ENCODE results near the gene LRRC3. TPM values are rescaled to one million over a fixed set of nuclear protein-coding genes. Genes with fewer than 3 reads are reported as not detected.

The LRRC3 gene
- polyA plus RNA-seq, 1 experiment = 0.10 TPM

- POLR2A ChIA-PET = no interaction called here
- H3K27ac ChIP-seq (ENCODE audit: low read depth, low read length) = no peak overlapping the region
- TF ChIP-seq, protein P1, sequence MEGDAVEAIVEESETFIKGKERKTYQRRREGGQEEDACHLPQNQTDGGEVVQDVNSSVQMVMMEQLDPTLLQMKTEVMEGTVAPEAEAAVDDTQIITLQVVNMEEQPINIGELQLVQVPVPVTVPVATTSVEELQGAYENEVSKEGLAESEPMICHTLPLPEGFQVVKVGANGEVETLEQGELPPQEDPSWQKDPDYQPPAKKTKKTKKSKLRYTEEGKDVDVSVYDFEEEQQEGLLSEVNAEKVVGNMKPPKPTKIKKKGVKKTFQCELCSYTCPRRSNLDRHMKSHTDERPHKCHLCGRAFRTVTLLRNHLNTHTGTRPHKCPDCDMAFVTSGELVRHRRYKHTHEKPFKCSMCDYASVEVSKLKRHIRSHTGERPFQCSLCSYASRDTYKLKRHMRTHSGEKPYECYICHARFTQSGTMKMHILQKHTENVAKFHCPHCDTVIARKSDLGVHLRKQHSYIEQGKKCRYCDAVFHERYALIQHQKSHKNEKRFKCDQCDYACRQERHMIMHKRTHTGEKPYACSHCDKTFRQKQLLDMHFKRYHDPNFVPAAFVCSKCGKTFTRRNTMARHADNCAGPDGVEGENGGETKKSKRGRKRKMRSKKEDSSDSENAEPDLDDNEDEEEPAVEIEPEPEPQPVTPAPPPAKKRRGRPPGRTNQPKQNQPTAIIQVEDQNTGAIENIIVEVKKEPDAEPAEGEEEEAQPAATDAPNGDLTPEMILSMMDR (IDR thresholded peaks at IDR 0.05; ENCODE audit: low read depth, low read length) = no peak
- H3K4me3 ChIP-seq (ENCODE audit: low read depth, low read length) = no peak overlapping the region
- peaks cover 63% of the 10 kb centered on the region for H3K9me3 ChIP-seq (ENCODE audit: control insufficient read depth, insufficient read depth, low read length)
- H3K27me3 ChIP-seq (ENCODE audit: control insufficient read depth, insufficient read depth, low read length) = no peaks in the 10 kb centered on the region
- CTCF ChIA-PET = no interaction called here
- DNase-seq (ENCODE audit: low read depth, low spot score) = no peak
These were observed 27.8 kb upstream of the LRRC3 start for GRCh38 chr21:44427241-44428120.

DNA sequence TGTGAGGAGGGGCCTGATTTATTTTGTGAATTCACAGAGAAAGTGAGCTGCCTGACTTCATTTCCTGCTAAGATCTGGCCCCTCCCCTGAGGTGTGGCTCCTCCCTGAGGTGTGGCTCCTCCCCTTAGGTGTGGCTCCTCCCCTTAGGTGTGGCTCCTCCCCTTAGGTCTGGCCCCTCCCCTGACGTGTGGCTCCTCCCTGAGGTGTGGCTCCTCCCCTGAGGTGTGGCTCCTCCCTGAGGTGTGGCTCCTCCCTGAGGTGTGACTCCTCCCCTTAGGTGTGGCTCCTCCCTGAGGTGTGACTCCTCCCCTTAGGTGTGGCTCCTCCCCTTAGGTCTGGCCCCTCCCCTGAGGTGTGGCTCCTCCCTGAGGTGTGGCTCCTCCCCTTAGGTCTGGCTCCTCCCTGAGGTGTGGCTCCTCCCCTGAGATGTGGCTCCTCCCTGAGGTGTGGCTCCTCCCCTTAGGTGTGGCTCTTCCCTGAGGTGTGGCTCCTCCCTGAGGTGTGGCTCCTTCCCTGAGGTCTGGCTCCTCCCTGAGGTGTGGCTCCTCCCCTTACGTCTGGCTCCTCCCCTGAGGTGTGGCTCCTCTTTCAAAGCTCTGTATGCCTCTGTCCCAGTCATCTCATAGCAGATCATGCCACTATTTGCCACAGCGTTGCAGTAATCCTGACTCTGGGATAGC, 26.9 kb upstream of the LRRC3 start:
- POLR2A ChIA-PET = no interaction called here
- TF ChIP-seq, protein P1 (IDR thresholded peaks at IDR 0.05; ENCODE audit: low read depth, low read length) = no peak

DNA sequence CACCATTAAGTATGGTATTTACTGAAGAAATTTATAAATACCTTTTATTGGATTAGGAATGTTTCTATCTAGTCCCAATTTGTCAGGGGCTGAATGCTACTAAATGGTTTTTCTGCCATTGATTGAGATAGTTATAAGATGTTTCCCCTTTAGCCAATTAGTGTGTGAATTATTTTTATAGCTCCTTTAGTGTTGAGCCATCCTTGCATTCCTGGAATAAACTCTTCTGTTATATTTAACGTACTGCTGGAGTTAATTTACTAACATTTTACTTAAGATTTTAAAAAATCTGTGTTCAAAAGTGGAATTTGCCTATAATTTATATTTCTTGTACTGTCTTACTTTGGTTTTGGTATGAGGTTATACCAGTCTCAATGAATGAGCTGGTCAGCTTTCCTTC, 25.4 kb upstream of the LRRC3 start:
- TF ChIP-seq, protein P1 (IDR thresholded peaks at IDR 0.05; ENCODE audit: low read depth, low read length) = no peak
- Histone ChIP-seq H3K27me3 (ENCODE audit: control insufficient read depth, insufficient read depth, low read length) (no peaks in the 10 kb centered on the region), H3K9me3 (ENCODE audit: control insufficient read depth, insufficient read depth, low read length) (peaks cover 69% of the 10 kb centered on the region), H3K4me3 (ENCODE audit: low read depth, low read length) (no peak overlapping the region), H3K27ac (ENCODE audit: low read depth, low read length) (no peak overlapping the region)
- DNase-seq (ENCODE audit: low read depth, low spot score) = no peak
- ChIA-PET CTCF (no interaction called here), POLR2A (no interaction called here)

More for the DNA sequence above, 26.9 kb upstream of the LRRC3 start:
- Histone ChIP-seq H3K27ac (ENCODE audit: low read depth, low read length) (no peak overlapping the region), H3K4me3 (ENCODE audit: low read depth, low read length) (no peak overlapping the region), H3K9me3 (ENCODE audit: control insufficient read depth, insufficient read depth, low read length) (peaks cover 69% of the 10 kb centered on the region), H3K27me3 (ENCODE audit: control insufficient read depth, insufficient read depth, low read length) (no peaks in the 10 kb centered on the region)
- CTCF ChIA-PET = no interaction called here
- no peak for DNase-seq (ENCODE audit: low read depth, low spot score)

GRCh38 chr21:44431300-44431699, 24.0 kb upstream of the LRRC3 start:
- POLR2A ChIA-PET = no interaction called here
- H3K27ac ChIP-seq (ENCODE audit: low read depth, low read length) = no peak overlapping the region
- TF ChIP-seq, protein P1 (IDR thresholded peaks at IDR 0.05; ENCODE audit: low read depth, low read length) = no peak
- no peak for DNase-seq (ENCODE audit: low read depth, low spot score)
- CTCF ChIA-PET = interaction anchor here (0.5 kb wide), 1 partner anchor 12 kb away, joined by 4 read pairs; no protein-coding TSS in a partner anchor
- no peak overlapping the region for H3K4me3 ChIP-seq (ENCODE audit: low read depth, low read length)
- no peaks in the 10 kb centered on the region for H3K27me3 ChIP-seq (ENCODE audit: control insufficient read depth, insufficient read depth, low read length)
- H3K9me3 ChIP-seq (ENCODE audit: control insufficient read depth, insufficient read depth, low read length) = peaks cover 69% of the 10 kb centered on the region

Measured in AG04450 (cell line).